Right lobe of liver (tissue), 6 donors: Measurements from ENCODE around the gene SOD2. TPM values are rescaled to one million over a fixed set of nuclear protein-coding genes. Genes with fewer than 3 reads are reported as not detected.

Experiments used
- ATAC-seq, 4 donors: fragments of 200-7000 bp; cut with Tn5 transposase; one replicate each; pipeline ENCODE4 v1.9.1; 2020; ENCODE audit warnings: mild to moderate bottlenecking in 4 of 4, moderate library complexity in 4 of 4
- DNase-seq, 3 donors: peaks; one replicate each; pipeline ENCODE4 v3.0.0-alpha.2; 2020
- H3K27ac ChIP-seq, 3 donors: fragments of 200-600 bp; one replicate each; pipeline ENCODE4 v1.8.0; 2022
- H3K27me3 ChIP-seq, 2 donors: fragments of 200-600 bp; one replicate each; pipeline ENCODE4 v1.8.0; 2022
- H3K36me3 ChIP-seq, 4 donors: fragments of 200-600 bp; sonication (generic) in 1 of 4; one replicate each; pipeline versions ENCODE4 v1.5.1 to v1.8.0; 2017 to 2022; ENCODE audit warnings: control low read depth in 1 of 4
- H3K4me1 ChIP-seq, 4 donors: fragments of 200-600 bp; sonication (generic) in 1 of 4; one replicate each; pipeline versions ENCODE4 v1.5.1 to v1.8.0; 2017 to 2022; ENCODE audit warnings: control low read depth in 1 of 4
- H3K4me3 ChIP-seq, 3 donors: fragments of 200-600 bp; one replicate each; pipeline ENCODE4 v1.8.0; 2022
- H3K9me3 ChIP-seq, 4 donors: fragments of 200-600 bp; sonication (generic) in 1 of 4; one replicate each; pipeline versions ENCODE4 v1.5.1 to v1.8.0; 2017 to 2022; ENCODE audit warnings: control low read depth in 1 of 4
- CTCF ChIP-seq, 4 donors: fragments of 200-600 bp in 3 of 4; fragments of 450-650 bp in 1 of 4; IDR thresholded peaks; one replicate each; pipeline versions ENCODE4 v1.5.1 to v1.8.0; 2016 to 2022; ENCODE audit warnings: antibody characterized with exemption in 4 of 4, mild to moderate bottlenecking in 2 of 4
- POLR2A ChIP-seq: fragments of 450-650 bp; IDR thresholded peaks from one replicate; pipeline ENCODE4 v1.6.1; 2017; ENCODE audit warnings: antibody characterized with exemption, mild to moderate bottlenecking
- whole genome bisulfite sequencing: methylation state at CpG from one replicate; pipeline ENCODE4 v1.1.6; 2018; ENCODE audit warnings: low coverage, low lambda C conversion rate; ENCODE audit not compliant: insufficient coverage; ENCODE audit errors: missing lambda C conversion rate; 5-methylcytosine and 5-hydroxymethylcytosine counted together
- intact Hi-C, 2 donors: fragments of 100-400 bp; cut with DNase I; formaldehyde crosslinking; loops; one replicate each; pipeline versions ENCODE4 v1.11.2 to v1.14.1; 2022
- total RNA-seq, 6 experiments: library from RNA; depleted of rRNA in 2 of 6; stranded (reverse); fragments of >200 nt in 2 of 6; fragmentation: NEBNext Ultra II Directional in 3 of 6; extraction: Animal tissue kit (Norgen Biotek cat#: 25700) in 3 of 6; gene quantifications; one replicate each; pipeline versions ENCODE4 v1.1.0 to v1.2.4, GENCODE V29; 2016 to 2023
- donor health status: DM: no; HTN: yes; CAD: no.
- donor health status: DM: no; HTN: no; CAD: no.
- donor health status: DM: no; HTN: no; CAD: no.
- donor health status: DM: no; HTN: yes; CAD: no.
- donor health status: DM: no; HTN: yes; CAD: no.

The SOD2 gene
- total RNA-seq, 6 experiments from 2014 or later: 606 to 3,254 (median 1,720) TPM

- intact Hi-C loops: no loop called here
- Histone ChIP-seq H3K4me3 (no peak overlapping the region), H3K9me3 (no peaks in the 10 kb centered on the region), H3K27ac (no peak overlapping the region), H3K36me3 (no peaks in the 10 kb centered on the region), H3K27me3 (no peaks in the 10 kb centered on the region), H3K4me1 (peaks cover 0 to 33% (median 8%) of the 10 kb centered on the region in 4 donors)
- WGBS: 72% methylated on average over 6 of the region's 6 CpGs
- no peak for ATAC-seq
- no peak for TF ChIP-seq CTCF (IDR thresholded peaks at IDR 0.05)
- TF ChIP-seq POLR2A: no peak
- DNase-seq: no peak
Observed at GRCh38 chr6:159730332-159730676, 37.3 kb upstream of the SOD2 start.

DNA sequence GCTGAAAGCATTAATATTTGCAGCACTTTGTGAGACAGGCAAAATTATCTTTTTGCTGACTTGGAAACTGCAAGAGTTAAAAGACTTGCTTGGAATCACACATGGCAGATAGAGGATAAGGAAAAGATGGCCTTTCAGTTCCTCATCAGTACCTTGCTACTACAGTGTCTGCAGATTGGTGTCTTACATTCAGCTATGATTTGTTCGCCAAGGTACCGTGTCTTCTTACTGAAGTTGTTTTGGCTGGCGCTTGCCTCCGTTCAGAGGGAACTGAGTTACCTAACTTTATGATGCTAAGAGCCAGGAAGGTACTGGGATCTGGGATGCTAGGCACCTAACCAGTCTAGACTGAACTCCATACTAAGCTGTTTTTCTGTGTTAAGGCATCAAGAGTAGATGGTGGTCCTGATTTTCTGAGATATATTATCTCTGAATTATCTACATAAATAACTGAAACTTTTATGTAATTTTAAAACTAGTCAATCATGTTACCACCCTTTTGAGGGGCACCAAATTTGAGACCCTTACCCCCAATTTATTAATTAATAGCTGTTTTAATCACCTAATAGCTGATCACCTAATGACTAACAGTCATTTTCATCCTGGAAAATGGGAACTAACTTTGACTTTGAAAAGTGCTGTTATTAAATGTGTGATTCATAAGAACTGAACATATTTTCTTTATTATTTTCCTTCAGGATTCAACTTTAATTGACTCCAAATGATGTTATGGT is 36.7 kb upstream of the SOD2 start:
- Histone ChIP-seq H3K9me3 (no peaks in the 10 kb centered on the region), H3K4me1 (peaks cover 0 to 38% (median 8%) of the 10 kb centered on the region in 4 donors), H3K4me3 (no peak overlapping the region), H3K27me3 (no peaks in the 10 kb centered on the region), H3K27ac (no peak overlapping the region), H3K36me3 (no peaks in the 10 kb centered on the region)
- no peak for ATAC-seq
- WGBS: 7% methylated on average over 4 of the region's 4 CpGs
- no peak for DNase-seq
- intact Hi-C loops: no loop called here
- TF ChIP-seq POLR2A: no peak
- no peak for TF ChIP-seq CTCF (IDR thresholded peaks at IDR 0.05)

- Histone ChIP-seq H3K27ac (peak overlapping the region; percentile 96 to 99 (median 98)), H3K9me3 (no peaks in the 10 kb centered on the region), H3K36me3 (no peaks in the 10 kb centered on the region), H3K4me1 (peaks cover 0 to 38% (median 8%) of the 10 kb centered on the region in 4 donors), H3K4me3 (peak overlapping the region; percentile 76 to 93 (median 92)), H3K27me3 (no peaks in the 10 kb centered on the region)
- no peak for ATAC-seq
- intact Hi-C loops: no loop called here
- under 1% methylated on average over 9 of the region's 9 CpGs for WGBS
- TF ChIP-seq POLR2A (no peak), CTCF (IDR thresholded peaks at IDR 0.05) (no peak)
- no peak for DNase-seq
Observed at GRCh38 chr6:159728531-159728964, 35.5 kb upstream of the SOD2 start.

- DNase-seq: no peak
- H3K9me3 ChIP-seq: no peaks in the 10 kb centered on the region
- peak overlapping the region; percentile 76 to 93 (median 92) for H3K4me3 ChIP-seq
- no peaks in the 10 kb centered on the region for H3K36me3 ChIP-seq
- peak; percentile 25 to 44 (median 38) for ATAC-seq
- no peaks in the 10 kb centered on the region for H3K27me3 ChIP-seq
- peaks cover 0 to 38% (median 8%) of the 10 kb centered on the region in 4 donors for H3K4me1 ChIP-seq
- intact Hi-C loops: no loop called here
- peak overlapping the region; percentile 96 to 99 (median 98) for H3K27ac ChIP-seq
- TF ChIP-seq CTCF (IDR thresholded peaks at IDR 0.05): no peak
- TF ChIP-seq POLR2A: no peak
- under 1% methylated on average over 22 of the region's 44 CpGs for WGBS
Observed at GRCh38 chr6:159727717-159728445, 34.8 kb upstream of the SOD2 start.
